ENCODE measurements around the gene ARHGEF4.

Gene ARHGEF4

GRCh38 chr2:131004446-131005209, 167.9 kb downstream of the ARHGEF4 start:
- in situ Hi-C loops (cut with HindIII; ENCODE audit: low sequenced_read_pairs): no loop called here

- in situ Hi-C loops (cut with HindIII; ENCODE audit: low sequenced_read_pairs): no loop called here
Observed at GRCh38 chr2:131005216-131005935, 168.7 kb downstream of the ARHGEF4 start.

- in situ Hi-C loops (cut with HindIII; ENCODE audit: low sequenced_read_pairs): no loop called here
Observed at GRCh38 chr2:131006561-131006960, 169.8 kb downstream of the ARHGEF4 start.

- in situ Hi-C loops (cut with HindIII; ENCODE audit: low sequenced_read_pairs): no loop called here
Observed at GRCh38 chr2:131008967-131009366, 172.3 kb downstream of the ARHGEF4 start.

GRCh38 chr2:131009713-131010475, 173.2 kb downstream of the ARHGEF4 start:
- in situ Hi-C loops (cut with HindIII; ENCODE audit: low sequenced_read_pairs): no loop called here

GRCh38 chr2:131010566-131010965, 173.9 kb downstream of the ARHGEF4 start:
- in situ Hi-C loops (cut with HindIII; ENCODE audit: low sequenced_read_pairs): no loop called here

- in situ Hi-C loops (cut with HindIII; ENCODE audit: low sequenced_read_pairs): no loop called here
Observed at GRCh38 chr2:131011486-131011885, 174.8 kb downstream of the ARHGEF4 start.

- in situ Hi-C loops (cut with HindIII; ENCODE audit: low sequenced_read_pairs): no loop called here
Observed at GRCh38 chr2:131014141-131014540, 177.4 kb downstream of the ARHGEF4 start.

GRCh38 chr2:131015764-131016163, 179.1 kb downstream of the ARHGEF4 start:
- in situ Hi-C loops (cut with HindIII; ENCODE audit: low sequenced_read_pairs): no loop called here

GRCh38 chr2:131016826-131017741, 180.4 kb downstream of the ARHGEF4 start:
- in situ Hi-C loops (cut with HindIII; ENCODE audit: low sequenced_read_pairs): no loop called here

GRCh38 chr2:131022731-131023130, 186.0 kb downstream of the ARHGEF4 start:
- in situ Hi-C loops (cut with HindIII; ENCODE audit: low sequenced_read_pairs): no loop called here

GRCh38 chr2:131023758-131024157, 187.0 kb downstream of the ARHGEF4 start:
- in situ Hi-C loops (cut with HindIII; ENCODE audit: low sequenced_read_pairs): no loop called here

- in situ Hi-C loops (cut with HindIII; ENCODE audit: low sequenced_read_pairs): no loop called here
Observed at GRCh38 chr2:131026919-131027318, 190.2 kb downstream of the ARHGEF4 start.

- in situ Hi-C loops (cut with HindIII; ENCODE audit: low sequenced_read_pairs): no loop called here
Observed at GRCh38 chr2:131027566-131028528, 191.1 kb downstream of the ARHGEF4 start.

- in situ Hi-C loops (cut with HindIII; ENCODE audit: low sequenced_read_pairs): no loop called here
Observed at GRCh38 chr2:131029812-131030211, 193.1 kb downstream of the ARHGEF4 start.

GRCh38 chr2:131030478-131030971, 193.8 kb downstream of the ARHGEF4 start:
- in situ Hi-C loops (cut with HindIII; ENCODE audit: low sequenced_read_pairs): no loop called here

GRCh38 chr2:131031431-131031841, 194.7 kb downstream of the ARHGEF4 start:
- in situ Hi-C loops (cut with HindIII; ENCODE audit: low sequenced_read_pairs): no loop called here

- in situ Hi-C loops (cut with HindIII; ENCODE audit: low sequenced_read_pairs): no loop called here
Observed at GRCh38 chr2:131031875-131032274, 195.2 kb downstream of the ARHGEF4 start.

GRCh38 chr2:131032393-131032836, 195.7 kb downstream of the ARHGEF4 start:
- in situ Hi-C loops (cut with HindIII; ENCODE audit: low sequenced_read_pairs): no loop called here
